H4 (cell line): ENCODE results near the gene PCSK4. TPM values are rescaled to one million over a fixed set of nuclear protein-coding genes. Genes with fewer than 3 reads are reported as not detected.

Source experiments
- DNase-seq: peaks from one replicate; pipeline ENCODE4 v3.0.0-alpha.2; 2015; ENCODE audit warnings: low spot score
- total RNA-seq: library from RNA; depleted of rRNA; stranded (reverse); fragments of >200 nt; shearing (Covaris generic); gene quantifications from 2 replicates; pipeline ENCODE4 v1.2.3, GENCODE V29; 2014; rRNA removed

Gene PCSK4
- total RNA-seq, 1 experiment from 2014 or later, result 0.31 TPM

DNA sequence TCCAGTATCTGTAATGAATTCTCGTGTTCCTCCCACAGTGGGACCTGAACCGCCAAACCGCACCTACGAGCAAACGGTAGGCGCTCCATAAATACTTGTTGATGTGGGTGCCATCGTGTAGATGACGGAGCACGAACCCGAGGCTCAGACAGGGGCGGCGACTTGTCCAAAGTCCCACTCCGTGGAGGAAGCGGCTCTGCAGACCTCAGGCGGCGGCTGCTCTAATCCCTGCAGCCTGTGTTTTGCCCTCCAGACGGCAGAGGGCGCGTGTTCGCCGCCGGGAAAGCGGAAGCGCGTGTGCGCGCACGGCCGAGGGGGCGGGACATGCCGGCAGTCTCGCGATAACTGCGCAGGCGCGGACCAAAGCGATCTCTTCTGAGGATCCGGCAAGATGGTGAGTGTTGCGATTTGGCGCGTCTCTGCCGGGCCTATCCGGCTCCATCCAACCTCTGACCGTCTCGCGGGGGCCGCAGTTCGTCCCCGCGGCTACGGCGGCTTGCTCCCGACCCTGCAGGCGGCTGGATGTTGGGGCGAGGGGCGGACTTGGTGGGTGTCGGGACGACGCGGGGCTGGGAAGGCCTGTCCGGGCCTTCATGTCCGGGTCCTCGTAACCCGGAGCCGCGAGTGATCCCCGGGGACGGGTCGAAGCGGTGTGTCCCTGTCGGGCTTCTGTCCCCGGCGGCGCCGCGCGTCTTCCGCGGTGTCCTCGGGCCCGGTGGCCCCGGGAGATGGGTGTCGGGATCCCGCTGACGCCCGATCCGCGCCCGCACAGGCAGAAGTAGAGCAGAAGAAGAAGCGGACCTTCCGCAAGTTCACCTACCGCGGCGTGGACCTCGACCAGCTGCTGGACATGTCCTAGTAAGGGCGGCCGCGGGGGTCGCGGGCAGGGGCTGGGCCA is 51.9 kb downstream of the PCSK4 start, which contains the start of gene RPS15:
Gene RPS15, plus strand, starts transcription at position 362 of the 898 bp plus-strand sequence. Its CDS starts 30 bp downstream, at position 392.
- DNase-seq, result peak; percentile 83

DNA sequence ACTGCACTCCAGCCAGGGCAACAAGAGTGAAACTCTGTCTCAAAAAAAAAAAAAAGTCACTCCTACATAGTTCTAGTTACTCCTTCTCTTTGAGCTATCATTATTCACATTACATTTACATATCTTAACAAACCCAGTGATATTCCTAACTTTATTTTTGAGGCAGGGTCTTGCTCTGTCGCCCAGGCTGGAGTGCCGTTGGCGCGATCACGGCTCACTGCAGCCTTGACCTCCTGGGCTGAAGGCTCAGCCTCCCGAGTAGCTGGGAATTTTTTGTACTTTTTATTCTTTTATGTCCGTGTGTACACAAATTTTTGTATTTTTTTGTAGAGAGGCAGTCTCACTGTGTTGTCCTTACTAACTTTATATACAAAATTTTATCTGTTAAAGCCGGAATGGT is 52.5 kb downstream of the PCSK4 start:
- DNase-seq, result no peak

DNA sequence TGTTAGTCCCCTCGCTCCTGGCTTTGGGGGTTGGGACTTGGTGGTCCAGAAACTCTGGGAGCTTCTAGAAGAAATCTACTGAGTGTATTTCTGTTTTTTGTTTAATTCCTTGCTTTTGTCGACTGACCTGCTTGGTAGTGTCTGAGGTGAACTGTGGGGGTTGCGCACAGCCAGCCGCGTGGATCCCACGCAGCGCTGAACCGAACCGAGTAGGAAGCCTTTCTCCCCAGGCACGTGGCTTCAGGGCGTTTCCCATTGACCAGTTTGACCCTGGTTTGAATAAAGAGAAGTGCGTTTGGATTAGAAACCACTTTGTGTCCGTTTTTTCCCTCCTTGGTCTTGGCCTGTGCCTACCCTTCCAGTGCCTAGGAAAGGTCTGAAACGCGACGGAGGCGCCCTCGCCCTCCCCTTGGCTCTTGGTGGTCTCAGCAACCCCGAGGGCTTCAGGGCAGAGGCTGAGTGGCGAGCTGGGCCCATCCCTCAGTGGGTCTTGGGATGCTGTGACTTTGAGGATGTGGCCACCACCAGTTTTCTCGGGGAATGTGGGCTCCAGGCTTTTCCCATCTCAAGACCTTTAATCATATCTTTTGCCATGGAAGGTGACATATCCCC is 54.7 kb downstream of the PCSK4 start:
- DNase-seq, result no peak

- no peak for DNase-seq
Measured at GRCh38 chr19:1434577-1435060, 55.5 kb downstream of the PCSK4 start.

DNA sequence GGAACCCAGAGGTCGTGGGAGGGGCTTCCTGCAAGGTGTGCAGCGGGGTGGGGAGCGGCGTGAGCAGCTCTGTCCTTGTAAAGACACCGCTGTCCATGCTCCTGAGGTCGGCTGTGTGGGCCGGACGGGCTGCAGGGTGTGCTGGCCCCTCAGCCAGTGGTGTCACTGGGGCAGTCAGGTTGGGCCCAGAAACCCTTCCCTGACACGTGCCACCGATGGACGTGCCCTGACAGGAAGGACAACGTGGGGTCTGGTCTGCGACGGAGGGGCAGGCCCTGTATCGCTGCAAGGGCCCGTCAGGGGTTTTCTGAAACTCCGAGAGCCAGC is 56.1 kb downstream of the PCSK4 start:
- DNase-seq, result no peak

- DNase-seq, result no peak
Measured at GRCh38 chr19:1433119-1434039, 56.8 kb downstream of the PCSK4 start.

DNA sequence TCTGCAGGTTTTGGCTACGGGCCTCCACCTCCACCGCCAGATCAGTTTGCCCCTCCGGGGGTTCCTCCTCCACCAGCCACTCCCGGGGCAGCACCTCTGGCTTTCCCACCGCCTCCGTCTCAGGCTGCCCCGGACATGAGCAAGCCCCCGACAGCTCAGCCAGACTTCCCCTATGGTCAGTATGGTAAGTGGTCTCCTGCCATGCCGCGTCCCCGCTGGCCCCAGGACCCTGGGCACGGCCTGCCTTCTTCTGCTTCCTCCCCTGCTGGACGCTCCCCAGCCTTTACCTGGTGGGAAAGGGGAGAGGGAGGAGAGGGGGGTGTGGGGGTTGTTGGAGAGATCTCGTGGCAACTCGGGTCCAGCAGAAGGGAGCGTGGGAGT is 57.7 kb downstream of the PCSK4 start:
- DNase-seq, result no peak

DNA sequence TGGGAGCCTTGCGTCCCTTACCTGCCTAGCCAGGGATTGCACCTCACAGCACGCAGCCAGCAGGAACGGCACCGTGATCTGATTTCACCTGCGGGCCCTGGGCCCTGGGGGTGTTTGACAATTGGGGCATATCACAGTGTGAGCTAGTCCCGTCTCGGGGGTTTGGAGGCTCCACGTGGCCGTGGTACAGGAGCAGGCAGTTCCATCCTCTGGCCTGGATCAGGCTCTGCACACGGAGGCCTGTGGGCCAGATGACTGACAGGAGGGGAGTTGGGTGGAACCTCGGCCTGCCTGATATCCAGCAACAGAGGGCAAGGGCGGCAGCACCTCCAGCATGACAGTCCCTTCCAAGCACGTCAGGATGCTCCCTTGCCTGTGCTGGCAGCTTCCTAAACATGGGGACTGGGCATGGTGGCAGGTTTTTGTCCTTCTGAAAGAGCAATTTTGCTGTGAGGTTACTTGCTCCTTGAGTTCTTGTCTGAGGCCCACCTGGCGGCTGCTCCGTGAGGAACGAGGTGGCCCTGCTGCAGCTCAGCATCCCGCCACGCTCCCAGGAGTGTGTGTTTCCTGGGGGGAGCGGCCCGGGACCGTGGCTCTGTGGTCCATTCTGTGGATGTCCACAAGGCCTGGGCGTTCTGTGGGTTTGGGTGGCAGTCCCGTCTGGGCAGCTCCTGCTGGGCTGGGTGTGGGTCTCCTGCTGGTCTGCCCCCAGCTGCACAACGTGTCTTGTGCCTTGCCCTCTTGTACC is 58.2 kb downstream of the PCSK4 start:
- no peak for DNase-seq

Other genes starting within 250 kb of the PCSK4 start
- 34.9 and 37.0 TPM in 2 replicates for gene ATP5F1D, start 248.6 kb downstream of the PCSK4 start, total RNA-seq
- 2.4 and 4.2 TPM in 2 replicates for gene MIDN, start 241.8 kb downstream of the PCSK4 start, total RNA-seq
- gene CIRBP, start 221.0 kb downstream of the PCSK4 start, total RNA-seq, result 196 and 197 TPM in 2 replicates
- gene FAM174C, start 214.8 kb downstream of the PCSK4 start, total RNA-seq, result 49.8 and 59.5 TPM in 2 replicates
- gene EFNA2, start 204.5 kb downstream of the PCSK4 start, total RNA-seq, result 1.0 and 3.3 TPM in 2 replicates
- 67.9 and 87.2 TPM in 2 replicates for gene NDUFS7, start 106.4 kb downstream of the PCSK4 start, total RNA-seq
- gene GAMT, start 88.8 kb downstream of the PCSK4 start, total RNA-seq, result 15.5 and 18.9 TPM in 2 replicates
- gene DAZAP1, start 82.8 kb downstream of the PCSK4 start, total RNA-seq, result 47.6 and 59.4 TPM in 2 replicates
- gene RPS15, start 52.0 kb downstream of the PCSK4 start, total RNA-seq, result 1,025 and 1,178 TPM in 2 replicates
- gene APC2, start 40.2 kb downstream of the PCSK4 start, total RNA-seq, result 0.02 and 1.5 TPM in 2 replicates
- 7.9 and 10.5 TPM in 2 replicates for gene C19orf25, start 11.1 kb downstream of the PCSK4 start, total RNA-seq
- 0.92 and 1.2 TPM in 2 replicates for gene REEP6, start 831 bp upstream of the PCSK4 start, total RNA-seq
- gene ADAMTSL5, start 22.7 kb upstream of the PCSK4 start, total RNA-seq, result 0.72 and 1.8 TPM in 2 replicates
- not detected in 2 replicates for gene PLK5, start 33.7 kb upstream of the PCSK4 start, total RNA-seq
- gene MEX3D, start 78.0 kb upstream of the PCSK4 start, total RNA-seq, result 5.7 and 10.6 TPM in 2 replicates
- gene MBD3, start 102.5 kb upstream of the PCSK4 start, total RNA-seq, result 45.8 and 64.9 TPM in 2 replicates
- 42.2 and 49.7 TPM in 2 replicates for gene UQCR11, start 115.1 kb upstream of the PCSK4 start, total RNA-seq
- 36.1 and 37.4 TPM in 2 replicates for gene TCF3, start 162.3 kb upstream of the PCSK4 start, total RNA-seq